ENCODE results near the gene BEST1.

BEST1 gene

GRCh38 chr11:61912991-61913698, 37.0 kb upstream of the BEST1 start:
- TF ChIP-seq CTCF (IDR thresholded peaks at IDR 0.05; ENCODE audit: low read length), result no peak
- TF ChIP-seq EZH2 (IDR thresholded peaks at IDR 0.05; ENCODE audit: borderline replicate concordance, low read length), result no peak
- H4K20me1 ChIP-seq (ENCODE audit: insufficient read depth, low read length), result no peaks in the 10 kb centered on the region
- no peaks in the 10 kb centered on the region for H3K9me2 ChIP-seq (ENCODE audit: low read depth, low read length)
- H3K9ac ChIP-seq (ENCODE audit: low read length), result no peak overlapping the region
- no peaks in the 10 kb centered on the region for H3F3A ChIP-seq (ENCODE audit: insufficient read depth, low read length)
- peaks cover 10% of the 10 kb centered on the region; the same call in 1 of the 2 replicates for H3K27me3 ChIP-seq (ENCODE audit: insufficient read depth, low read length)
- H3K36me3 ChIP-seq (ENCODE audit: insufficient read depth, low read length), result no peaks in the 10 kb centered on the region
- no peak overlapping the region for H3K27ac ChIP-seq (ENCODE audit: low read depth, low read length, poor library complexity, severe bottlenecking)
- H3K4me1 ChIP-seq (ENCODE audit: insufficient read depth, low read length, severe bottlenecking), result no peaks in the 10 kb centered on the region
- H3K9me3 ChIP-seq (ENCODE audit: low read length), result no peaks in the 10 kb centered on the region
- H3K4me2 ChIP-seq (ENCODE audit: low read length), result no peak overlapping the region
- no peak overlapping the region for H2AFZ ChIP-seq (ENCODE audit: low read length)
- H3K79me2 ChIP-seq (ENCODE audit: insufficient read depth, low read length), result no peaks in the 10 kb centered on the region
- no peak overlapping the region for H3K4me3 ChIP-seq (ENCODE audit: low read depth, low read length, poor library complexity, severe bottlenecking)

GRCh38 chr11:61913699-61914395, 36.3 kb upstream of the BEST1 start:
- H3K4me1 ChIP-seq (ENCODE audit: insufficient read depth, low read length, severe bottlenecking), result no peaks in the 10 kb centered on the region
- no peaks in the 10 kb centered on the region for H3F3A ChIP-seq (ENCODE audit: insufficient read depth, low read length)
- no peaks in the 10 kb centered on the region for H3K36me3 ChIP-seq (ENCODE audit: insufficient read depth, low read length)
- no peaks in the 10 kb centered on the region for H3K79me2 ChIP-seq (ENCODE audit: insufficient read depth, low read length)
- H3K4me2 ChIP-seq (ENCODE audit: low read length), result no peak overlapping the region
- no peak overlapping the region for H3K9ac ChIP-seq (ENCODE audit: low read length)
- no peak for TF ChIP-seq CTCF (IDR thresholded peaks at IDR 0.05; ENCODE audit: low read length)
- TF ChIP-seq EZH2 (IDR thresholded peaks at IDR 0.05; ENCODE audit: borderline replicate concordance, low read length), result no peak
- H3K27me3 ChIP-seq (ENCODE audit: insufficient read depth, low read length), result peaks cover 10% of the 10 kb centered on the region; the same call in 1 of the 2 replicates
- no peak overlapping the region for H2AFZ ChIP-seq (ENCODE audit: low read length)
- no peaks in the 10 kb centered on the region for H3K9me3 ChIP-seq (ENCODE audit: low read length)
- H4K20me1 ChIP-seq (ENCODE audit: insufficient read depth, low read length), result no peaks in the 10 kb centered on the region
- H3K9me2 ChIP-seq (ENCODE audit: low read depth, low read length), result no peaks in the 10 kb centered on the region
- no peak overlapping the region for H3K27ac ChIP-seq (ENCODE audit: low read depth, low read length, poor library complexity, severe bottlenecking)
- H3K4me3 ChIP-seq (ENCODE audit: low read depth, low read length, poor library complexity, severe bottlenecking), result no peak overlapping the region

- H3K27ac ChIP-seq (ENCODE audit: low read depth, low read length, poor library complexity, severe bottlenecking), result no peak overlapping the region
- no peaks in the 10 kb centered on the region for H3K4me1 ChIP-seq (ENCODE audit: insufficient read depth, low read length, severe bottlenecking)
- no peaks in the 10 kb centered on the region for H3F3A ChIP-seq (ENCODE audit: insufficient read depth, low read length)
- no peaks in the 10 kb centered on the region for H3K9me3 ChIP-seq (ENCODE audit: low read length)
- TF ChIP-seq CTCF (IDR thresholded peaks at IDR 0.05; ENCODE audit: low read length) (no peak), EZH2 (IDR thresholded peaks at IDR 0.05; ENCODE audit: borderline replicate concordance, low read length) (no peak)
- no peak overlapping the region for H3K4me3 ChIP-seq (ENCODE audit: low read depth, low read length, poor library complexity, severe bottlenecking)
- H2AFZ ChIP-seq (ENCODE audit: low read length), result no peak overlapping the region
- H3K9ac ChIP-seq (ENCODE audit: low read length), result no peak overlapping the region
- no peaks in the 10 kb centered on the region for H4K20me1 ChIP-seq (ENCODE audit: insufficient read depth, low read length)
- no peaks in the 10 kb centered on the region for H3K36me3 ChIP-seq (ENCODE audit: insufficient read depth, low read length)
- H3K9me2 ChIP-seq (ENCODE audit: low read depth, low read length), result no peaks in the 10 kb centered on the region
- peaks cover 10% of the 10 kb centered on the region; the same call in 1 of the 2 replicates for H3K27me3 ChIP-seq (ENCODE audit: insufficient read depth, low read length)
- H3K79me2 ChIP-seq (ENCODE audit: insufficient read depth, low read length), result no peaks in the 10 kb centered on the region
- no peak overlapping the region for H3K4me2 ChIP-seq (ENCODE audit: low read length)
These were observed 35.5 kb upstream of the BEST1 start for GRCh38 chr11:61914471-61915171.

Data from OCI-LY1 (cell line).